Measurements from ENCODE around the gene MIOS. TPM values are rescaled to one million over a fixed set of nuclear protein-coding genes. Genes with fewer than 3 reads are reported as not detected.

MIOS gene
- total RNA-seq, 2 experiments from 2014 or later = 51.9 to 53.6 TPM

- POLR2A ChIA-PET = interaction anchor here (0.7 kb wide), 1 partner anchor 1032 kb away, joined by 3 read pairs; no protein-coding TSS in a partner anchor
- CTCF ChIA-PET = no interaction called here
Measured at GRCh38 chr7:7577888-7578287, 11.2 kb downstream of the MIOS start.

DNA sequence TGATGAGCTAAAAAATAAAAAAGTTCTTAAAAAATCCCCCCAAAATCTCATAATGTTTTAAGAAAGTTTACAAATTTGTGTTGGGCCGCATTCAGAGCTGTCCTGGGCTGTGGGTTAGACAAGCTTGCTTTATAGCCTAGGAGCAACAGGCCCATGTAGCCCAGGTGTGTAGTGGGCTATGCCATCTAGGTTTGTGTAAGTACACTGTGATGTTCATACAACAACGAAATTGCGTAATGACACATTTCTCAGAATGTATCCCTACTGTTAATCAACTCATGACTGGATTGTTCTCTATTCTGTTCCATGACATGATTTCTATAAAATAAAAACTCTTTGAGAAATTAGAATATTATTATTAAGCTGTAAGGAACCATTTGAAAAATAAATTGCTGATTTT, 13.0 kb downstream of the MIOS start:
- CTCF ChIA-PET = no interaction called here
- POLR2A ChIA-PET = no interaction called here

DNA sequence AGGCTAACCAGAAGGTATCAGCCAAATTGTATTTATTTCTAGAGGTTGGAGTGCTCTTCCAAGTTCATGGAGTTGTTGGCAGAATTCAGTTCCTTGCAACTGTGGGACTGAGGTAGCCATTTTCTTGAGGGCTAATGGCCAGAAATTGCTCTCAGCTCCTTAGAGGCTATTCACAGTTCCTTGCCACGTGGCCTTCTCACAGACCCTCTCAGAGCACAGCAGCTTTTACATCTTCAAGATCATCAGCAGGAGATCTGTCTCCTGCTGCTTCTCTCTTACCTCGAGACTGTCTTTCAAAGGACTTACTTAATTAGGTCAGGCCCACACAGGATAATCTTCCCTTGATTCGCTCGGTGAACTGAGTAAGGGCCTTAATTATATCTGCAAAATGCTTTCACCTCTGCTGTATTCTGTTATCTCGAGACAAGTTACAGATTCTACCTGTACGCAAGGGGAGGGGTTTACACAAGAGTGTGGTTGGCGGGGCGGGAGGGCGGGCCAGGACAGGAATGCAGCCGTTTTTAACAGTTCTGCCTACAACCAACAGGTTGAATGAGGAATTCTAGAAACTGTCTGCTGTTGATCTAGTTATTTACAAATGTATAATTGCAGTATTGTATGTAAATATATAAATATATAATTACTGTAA, 15.0 kb downstream of the MIOS start:
- CTCF ChIA-PET = no interaction called here
- POLR2A ChIA-PET = no interaction called here

DNA sequence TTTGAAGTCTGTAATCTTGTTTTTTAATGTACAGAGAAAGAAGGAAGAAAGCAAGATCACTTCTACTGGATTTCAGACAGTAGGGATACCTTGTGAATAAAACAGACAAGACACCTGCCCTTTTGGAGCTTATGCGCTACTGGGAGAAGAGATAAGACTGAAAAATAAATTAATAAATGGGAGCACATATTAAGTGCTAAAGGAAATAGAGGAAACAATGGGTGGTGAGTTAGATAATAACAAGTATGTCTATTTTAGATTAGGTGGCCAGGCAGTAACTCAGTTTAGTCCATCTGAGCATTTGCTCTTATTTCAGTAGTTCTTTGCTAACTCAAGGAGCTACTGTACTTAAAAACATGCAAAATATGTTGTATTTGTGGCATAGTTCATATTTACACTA, 15.9 kb downstream of the MIOS start:
- ChIA-PET CTCF (no interaction called here), POLR2A (no interaction called here)

GRCh38 chr7:7583731-7584130, 17.0 kb downstream of the MIOS start:
- ChIA-PET CTCF (no interaction called here), POLR2A (no interaction called here)

DNA sequence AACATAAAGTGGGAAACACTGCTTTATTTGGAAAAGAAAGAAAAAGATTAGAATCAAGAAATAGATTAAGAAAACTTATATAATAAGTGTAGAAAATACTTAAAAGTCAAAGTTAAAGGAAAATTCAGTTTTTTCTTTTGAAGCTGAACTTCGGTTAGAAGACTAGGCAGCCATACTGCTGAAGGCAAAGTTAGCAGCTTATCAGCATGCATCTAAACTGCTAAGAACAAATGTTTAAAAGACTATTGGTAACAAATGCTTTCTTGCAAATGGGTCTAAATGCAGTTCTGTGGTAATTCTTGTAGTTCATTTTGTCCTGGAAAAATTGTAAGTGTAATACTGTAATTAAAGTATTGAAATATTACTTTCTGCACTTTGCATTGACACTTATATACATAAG, 18.0 kb downstream of the MIOS start:
- ChIA-PET CTCF (no interaction called here), POLR2A (no interaction called here)

- CTCF ChIA-PET = no interaction called here
- POLR2A ChIA-PET = no interaction called here
Measured at GRCh38 chr7:7585241-7585928, 18.7 kb downstream of the MIOS start.

DNA sequence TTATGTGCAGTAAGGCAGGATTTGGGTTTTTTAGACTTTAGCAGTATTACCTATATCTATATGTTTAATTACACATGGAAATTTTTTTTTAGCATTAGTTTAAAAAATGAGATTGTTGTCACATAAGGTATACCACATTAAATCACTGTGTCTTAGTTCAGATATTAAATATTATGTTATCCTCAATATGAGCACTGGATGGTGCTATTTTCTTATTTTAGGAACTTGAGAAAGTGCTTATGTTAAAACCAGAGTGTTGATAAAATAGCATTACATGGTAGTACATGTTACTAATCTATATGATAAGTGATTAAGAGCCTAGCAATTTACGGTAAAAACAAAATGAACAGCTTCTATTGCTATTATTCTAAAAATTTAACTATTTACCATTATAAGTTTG, 28.8 kb downstream of the MIOS start:
- ChIA-PET POLR2A (no interaction called here), CTCF (interaction anchor here (0.6 to 0.7 kb wide), 2 partner anchors 166 to 1226 kb away, joined by 3 read pairs; no protein-coding TSS in a partner anchor)

- POLR2A ChIA-PET = interaction anchor here (0.6 kb wide), 1 partner anchor 528 kb away, joined by 10 read pairs; no protein-coding TSS in a partner anchor
- CTCF ChIA-PET = interaction anchor here (0.7 kb wide), 1 partner anchor 165 kb away, joined by 3 read pairs; no protein-coding TSS in a partner anchor
Measured at GRCh38 chr7:7596176-7596575, 29.5 kb downstream of the MIOS start.

DNA sequence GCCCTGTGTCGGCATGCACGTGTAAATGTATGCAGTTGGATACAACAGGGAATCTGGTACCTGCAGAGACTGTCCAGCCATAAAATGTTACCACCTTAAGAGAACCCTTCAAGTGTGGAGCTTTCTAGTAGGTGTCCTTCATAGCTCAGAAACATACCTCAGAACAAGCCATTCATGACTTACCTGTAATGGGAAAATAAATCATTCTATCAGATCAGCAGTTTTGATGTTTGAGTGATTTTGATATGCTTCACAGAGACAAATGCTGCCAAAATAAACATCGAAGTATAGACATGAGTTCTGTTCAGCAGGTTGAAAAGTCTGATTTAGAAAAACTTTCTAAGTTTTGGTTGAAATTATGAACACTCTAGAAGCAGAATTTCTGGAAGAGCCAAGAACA, 40.3 kb downstream of the MIOS start:
- POLR2A ChIA-PET = no interaction called here
- CTCF ChIA-PET = no interaction called here

DNA sequence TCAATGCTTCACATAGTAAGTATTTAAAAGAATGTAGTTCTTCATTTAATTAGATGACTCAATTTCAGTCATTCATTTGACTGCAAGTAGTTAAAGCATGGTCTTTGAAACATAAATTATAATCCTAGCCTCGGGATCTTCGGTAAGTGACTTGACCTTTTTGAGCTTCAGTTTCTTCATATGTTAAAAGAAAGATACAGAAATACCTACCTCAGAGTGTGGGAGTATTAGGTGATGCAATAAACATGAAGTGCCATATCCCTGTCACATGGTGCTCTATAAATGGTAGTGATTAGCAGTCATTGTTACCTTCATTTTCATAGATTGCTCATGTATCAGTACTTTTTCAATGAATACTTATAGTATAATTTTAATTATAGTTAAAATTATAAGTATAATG, 42.6 kb downstream of the MIOS start:
- ChIA-PET CTCF (no interaction called here), POLR2A (no interaction called here)

DNA sequence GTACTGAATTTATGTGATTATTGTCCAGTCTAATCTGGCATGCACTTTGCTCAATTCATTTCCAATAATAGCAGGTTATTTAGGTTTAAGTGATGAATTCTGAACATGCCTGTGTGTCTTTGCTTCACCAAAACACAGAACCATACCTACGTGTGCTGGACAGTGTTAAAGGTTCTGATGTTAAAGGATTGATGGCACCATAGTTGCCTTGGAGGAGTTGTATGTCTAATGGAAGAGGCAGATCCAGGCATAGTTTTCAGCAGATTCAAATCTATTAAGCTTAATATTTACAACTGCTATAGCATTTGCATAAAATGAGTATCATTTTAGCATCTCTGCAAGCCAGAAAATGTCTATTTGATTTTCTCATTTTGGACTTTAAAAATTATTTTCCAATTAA, 45.8 kb downstream of the MIOS start:
- ChIA-PET POLR2A (no interaction called here), CTCF (no interaction called here)

DNA sequence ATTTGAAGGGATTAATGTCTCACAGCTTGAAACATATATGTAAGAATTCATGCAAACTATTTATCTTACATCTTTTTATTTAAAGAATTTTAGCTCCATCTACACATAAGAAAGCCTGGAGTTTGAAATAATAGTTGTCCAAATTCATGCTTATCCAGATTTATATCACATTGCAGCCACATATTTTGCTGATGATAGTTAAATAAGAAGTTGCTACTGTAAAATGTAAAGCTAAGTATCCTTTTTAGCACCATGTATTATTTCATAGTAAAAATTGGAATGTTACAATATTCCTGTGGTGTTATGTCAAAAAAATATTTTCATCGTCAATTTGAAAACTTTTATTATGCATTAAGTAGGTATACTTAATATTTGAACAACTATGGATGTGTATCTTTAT, 46.5 kb downstream of the MIOS start:
- POLR2A ChIA-PET = no interaction called here
- CTCF ChIA-PET = no interaction called here

GRCh38 chr7:7614018-7614741, 47.5 kb downstream of the MIOS start:
- ChIA-PET CTCF (no interaction called here), POLR2A (no interaction called here)

GRCh38 chr7:7617550-7617949, 50.9 kb downstream of the MIOS start:
- CTCF ChIA-PET = no interaction called here
- POLR2A ChIA-PET = no interaction called here

DNA sequence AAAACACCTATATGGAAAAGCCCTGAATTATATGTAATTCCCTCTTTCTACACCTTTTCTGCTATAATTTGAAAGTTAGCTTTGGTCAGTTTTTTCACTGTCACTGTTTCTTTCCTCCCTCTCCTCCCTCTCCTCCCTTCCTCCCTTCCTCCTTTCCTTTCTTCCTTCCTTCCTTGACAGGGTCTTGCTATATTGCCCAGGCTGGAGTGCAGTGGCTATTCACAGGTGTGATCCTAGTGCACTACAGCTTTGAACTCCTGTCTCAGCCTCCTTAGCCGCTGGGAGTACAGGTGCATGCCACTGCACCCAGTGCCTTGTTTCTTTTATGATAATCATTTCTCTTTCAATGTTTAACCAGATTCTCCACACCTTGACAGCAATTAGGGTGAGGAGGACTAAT, 51.7 kb downstream of the MIOS start:
- CTCF ChIA-PET = no interaction called here

GRCh38 chr7:7620236-7620635, 53.6 kb downstream of the MIOS start:
- POLR2A ChIA-PET = no interaction called here
- CTCF ChIA-PET = no interaction called here

More for the DNA sequence above, 51.7 kb downstream of the MIOS start:
- POLR2A ChIA-PET = no interaction called here

DNA sequence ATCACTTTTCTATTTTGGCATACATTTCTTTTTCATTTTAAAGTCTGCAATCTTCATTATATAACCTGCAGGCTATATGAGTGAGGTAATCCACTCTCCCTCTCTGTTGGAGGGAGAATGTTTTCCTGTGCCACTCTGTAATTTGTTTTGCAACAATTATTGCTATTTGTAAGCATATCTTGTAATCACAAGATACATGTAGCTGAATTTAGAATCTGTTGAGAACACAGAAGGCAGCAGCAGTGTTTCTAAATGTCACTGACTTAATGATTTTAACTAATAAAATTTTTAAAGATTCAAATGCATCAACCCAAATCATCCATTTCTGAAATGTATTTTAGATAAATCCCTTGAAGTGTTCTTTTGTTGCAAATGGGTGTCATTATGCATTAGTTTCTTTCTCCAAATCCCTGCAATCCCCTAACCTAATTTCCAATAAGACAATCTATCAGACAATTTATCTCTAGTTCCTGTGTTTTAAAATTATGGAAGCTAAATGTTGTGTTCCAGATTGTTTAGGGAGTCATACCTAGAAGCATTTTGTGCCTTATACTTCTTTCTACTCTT, 54.0 kb downstream of the MIOS start:
- ChIA-PET CTCF (no interaction called here), POLR2A (no interaction called here)

DNA sequence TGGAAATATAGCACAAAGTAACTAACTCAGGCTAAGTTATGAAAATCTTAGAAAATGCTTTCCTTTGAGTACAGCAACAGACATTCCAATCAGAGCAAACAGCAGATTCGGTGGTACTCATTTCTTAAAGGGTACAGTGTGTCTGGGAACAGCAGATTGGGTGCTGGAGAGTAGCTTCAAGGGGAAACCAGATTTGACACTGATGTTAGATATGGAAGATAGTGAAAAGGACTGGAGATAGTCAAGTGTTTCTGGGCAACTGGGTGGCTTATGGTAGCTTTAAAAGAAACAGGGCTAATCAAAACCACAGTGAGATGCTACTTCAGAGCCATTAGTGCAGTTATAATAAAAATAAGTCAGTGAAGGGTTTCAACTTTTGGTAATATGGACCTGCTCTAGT, 61.8 kb downstream of the MIOS start:
- ChIA-PET CTCF (no interaction called here), POLR2A (no interaction called here)

DNA sequence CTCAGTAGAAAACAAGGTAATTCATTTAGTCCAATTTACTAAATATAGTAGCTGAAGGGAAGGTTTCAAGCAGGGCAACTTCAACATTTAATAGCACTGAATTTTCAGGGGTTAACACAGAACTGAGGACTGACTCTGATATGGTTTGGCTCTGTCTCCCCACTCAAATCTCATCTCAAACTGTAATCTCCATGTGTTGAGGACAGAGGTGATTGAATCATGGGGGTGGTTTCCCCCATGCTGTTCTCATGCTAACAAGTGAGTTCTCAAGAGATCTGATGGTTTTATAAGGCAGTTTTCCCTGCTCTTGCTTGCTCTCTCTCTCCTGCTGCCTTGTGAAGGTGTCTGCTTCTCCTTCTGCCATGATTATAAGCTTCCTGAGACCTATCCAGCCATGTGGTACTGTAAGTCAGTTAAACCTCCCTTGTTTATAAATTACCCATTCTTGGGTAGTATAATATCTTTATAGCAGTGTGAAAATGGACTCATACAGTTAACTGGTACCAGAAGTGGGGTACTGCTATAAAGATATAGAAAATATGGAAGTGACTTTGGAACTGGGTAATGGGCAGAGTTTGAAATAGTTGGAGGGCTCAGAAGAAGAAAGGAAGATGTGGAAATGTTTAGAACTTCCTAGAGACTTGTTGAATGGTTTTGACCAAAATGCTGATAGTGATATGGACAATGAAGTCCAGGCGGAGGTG, 64.1 kb downstream of the MIOS start:
- CTCF ChIA-PET = no interaction called here

More for the DNA sequence above, 64.1 kb downstream of the MIOS start:
- POLR2A ChIA-PET = no interaction called here

Measured in activated CD8-positive, alpha-beta memory T cell treated with anti-CD3 and anti-CD28 coated beads for 36 hours (primary cell).